SJSA1 (cell line): ENCODE data around the gene EPDR1. TPM values are rescaled to one million over a fixed set of nuclear protein-coding genes. Genes with fewer than 3 reads are reported as not detected.

Experiments used
- total RNA-seq: library from RNA; depleted of rRNA; stranded (reverse); fragments of >200 nt; shearing (Covaris generic); gene quantifications from 2 replicates; pipeline ENCODE4 v1.2.3, GENCODE V29; 2014; rRNA removed

EPDR1 gene
- total RNA-seq, 1 experiment from 2014 or later = 58.1 TPM

Other genes with a start within 250 kb of the EPDR1 start
- gene GPR141, start 236.9 kb upstream of the EPDR1 start, total RNA-seq = not detected in 2 replicates
- not detected in 2 replicates for gene NME8, start 72.0 kb upstream of the EPDR1 start, total RNA-seq
- 0.13 TPM in 1 of 2 replicates, not detected in the other for gene SFRP4, start 3.8 kb upstream of the EPDR1 start, total RNA-seq